Epidermal melanocyte (primary cell): ENCODE measurements around the gene PCMT1.
"Not testable (repeated sequence)": the region's sequence is repeated elsewhere in the genome, so short reads cannot be mapped to it uniquely, and the experiment has no call there.

ENCODE experiments used
- DNase-seq: peaks from one replicate; pipeline ENCODE4 v3.0.0; 2011; ENCODE audit warnings: low spot score; ENCODE audit not compliant: insufficient read length

PCMT1 gene

GRCh38 chr6:149820506-149820905 is 71.0 kb downstream of the PCMT1 start:
- DNase-seq = no peak

- no peak for DNase-seq
Observed at GRCh38 chr6:149821492-149821891, 72.0 kb downstream of the PCMT1 start.

GRCh38 chr6:149823013-149823412 is 73.5 kb downstream of the PCMT1 start:
- DNase-seq = no peak

- no peak for DNase-seq
Observed at GRCh38 chr6:149825292-149825691, 75.8 kb downstream of the PCMT1 start.

- DNase-seq = peak; percentile 19
Observed at GRCh38 chr6:149830731-149831307, 81.3 kb downstream of the PCMT1 start.

GRCh38 chr6:149831308-149831820 is 81.8 kb downstream of the PCMT1 start:
- DNase-seq = peak; percentile 58

- no peak for DNase-seq
Observed at GRCh38 chr6:149833651-149834050, 84.1 kb downstream of the PCMT1 start.

GRCh38 chr6:149834513-149835481 is 85.3 kb downstream of the PCMT1 start:
- DNase-seq = peak; percentile 35

- DNase-seq = peak; percentile 24
Observed at GRCh38 chr6:149840345-149841075, 91.0 kb downstream of the PCMT1 start.

- DNase-seq = no peak
Observed at GRCh38 chr6:149842331-149842730, 92.8 kb downstream of the PCMT1 start.

GRCh38 chr6:149843051-149843633 is 93.6 kb downstream of the PCMT1 start:
- no peak for DNase-seq

GRCh38 chr6:149844036-149844435 is 94.5 kb downstream of the PCMT1 start:
- not testable (repeated sequence) for DNase-seq

- DNase-seq = no peak
Observed at GRCh38 chr6:149844480-149844879, 94.9 kb downstream of the PCMT1 start.

GRCh38 chr6:149845549-149845948 is 96.0 kb downstream of the PCMT1 start:
- no peak for DNase-seq

- no peak for DNase-seq
Observed at GRCh38 chr6:149846321-149846720, 96.8 kb downstream of the PCMT1 start.

- no peak for DNase-seq
Observed at GRCh38 chr6:149847939-149848267, 98.4 kb downstream of the PCMT1 start.

- DNase-seq = not testable (repeated sequence)
Observed at GRCh38 chr6:149848343-149848742, 98.8 kb downstream of the PCMT1 start.

- DNase-seq = no peak
Observed at GRCh38 chr6:149851461-149852110, 102.0 kb downstream of the PCMT1 start.

- DNase-seq = no peak
Observed at GRCh38 chr6:149852180-149852579, 102.6 kb downstream of the PCMT1 start.

- no peak for DNase-seq
Observed at GRCh38 chr6:149852881-149853280, 103.3 kb downstream of the PCMT1 start.

GRCh38 chr6:149854017-149854416 is 104.5 kb downstream of the PCMT1 start:
- not testable (repeated sequence) for DNase-seq
